Loucy (cell line): ENCODE data around the gene ATF6.

Source experiments
- H2AFZ ChIP-seq: fragments of 200-600 bp; sonication (generic); 2 replicates; pipeline ENCODE4 v1.6.0; 2016; ENCODE audit warnings: antibody characterized with exemption, mild to moderate bottlenecking, low read length, moderate library complexity
- H3F3A ChIP-seq: fragments of 200-600 bp; 2 replicates; pipeline ENCODE4 v1.6.0; 2016; ENCODE audit warnings: antibody characterized with exemption, low read depth, mild to moderate bottlenecking
- H3K27me3 ChIP-seq: fragments of 200-600 bp; sonication (generic); 2 replicates; pipeline ENCODE4 v1.6.1; 2014; ENCODE audit warnings: low read length, mild to moderate bottlenecking; ENCODE audit not compliant: insufficient read depth, poor library complexity, severe bottlenecking
- H3K36me3 ChIP-seq: fragments of 200-600 bp; sonication (generic); 2 replicates; pipeline ENCODE4 v1.6.1; 2016; ENCODE audit warnings: low read length; ENCODE audit not compliant: insufficient read depth
- H3K4me1 ChIP-seq: fragments of 200-600 bp; sonication (generic); 2 replicates; pipeline ENCODE4 v1.5.1; 2014; ENCODE audit warnings: low read length, mild to moderate bottlenecking; ENCODE audit not compliant: insufficient read depth, poor library complexity, severe bottlenecking
- H3K4me2 ChIP-seq: fragments of 200-600 bp; sonication (generic); 2 replicates; pipeline ENCODE4 v1.6.0; 2014; ENCODE audit warnings: antibody characterized with exemption, low read length, low read depth, mild to moderate bottlenecking; ENCODE audit not compliant: poor library complexity, severe bottlenecking
- H3K4me3 ChIP-seq: fragments of 200-600 bp; sonication (generic); 2 replicates; pipeline ENCODE4 v1.5.1; 2014; ENCODE audit warnings: low read length, mild to moderate bottlenecking, mixed read lengths; ENCODE audit not compliant: poor library complexity, severe bottlenecking
- H3K79me2 ChIP-seq: fragments of 200-600 bp; sonication (generic); 2 replicates; pipeline ENCODE4 v1.6.1; 2014; ENCODE audit warnings: low read length; ENCODE audit not compliant: insufficient read depth
- H3K9ac ChIP-seq: fragments of 200-600 bp; sonication (generic); 2 replicates; pipeline ENCODE4 v1.6.0; 2014; ENCODE audit warnings: mild to moderate bottlenecking, low read depth, low read length, moderate library complexity; ENCODE audit not compliant: poor library complexity, severe bottlenecking
- H3K9me2 ChIP-seq: fragments of 200-600 bp; sonication (generic); replicated peaks from 2 replicates; pipeline ENCODE4 v1.6.1; 2016; ENCODE audit warnings: low read depth, low read length, mixed read lengths
- H3K9me3 ChIP-seq: fragments of 200-600 bp; sonication (generic); 2 replicates; pipeline ENCODE4 v1.6.1; 2014; ENCODE audit warnings: mild to moderate bottlenecking, antibody characterized with exemption, low read length, low read depth; ENCODE audit not compliant: insufficient read depth
- H4K20me1 ChIP-seq: fragments of 200-600 bp; sonication (generic); 2 replicates; pipeline ENCODE4 v1.6.0; 2014; ENCODE audit warnings: antibody characterized with exemption, low read length, mild to moderate bottlenecking; ENCODE audit not compliant: insufficient read depth, poor library complexity, severe bottlenecking
- EZH2phosphoT487 ChIP-seq: fragments of 200-600 bp; IDR thresholded peaks from 2 replicates; pipeline ENCODE4 v1.6.1; 2018; ENCODE audit warnings: antibody characterized with exemption, mild to moderate bottlenecking, moderate library complexity, borderline replicate concordance
- TF ChIP-seq, protein P1 (sequence below): fragments of 200-600 bp; sonication (generic); conservative IDR thresholded peaks from 2 replicates; pipeline ENCODE4 v1.5.1; 2014; ENCODE audit warnings: mild to moderate bottlenecking, antibody characterized with exemption, low read length

The ATF6 gene

DNA sequence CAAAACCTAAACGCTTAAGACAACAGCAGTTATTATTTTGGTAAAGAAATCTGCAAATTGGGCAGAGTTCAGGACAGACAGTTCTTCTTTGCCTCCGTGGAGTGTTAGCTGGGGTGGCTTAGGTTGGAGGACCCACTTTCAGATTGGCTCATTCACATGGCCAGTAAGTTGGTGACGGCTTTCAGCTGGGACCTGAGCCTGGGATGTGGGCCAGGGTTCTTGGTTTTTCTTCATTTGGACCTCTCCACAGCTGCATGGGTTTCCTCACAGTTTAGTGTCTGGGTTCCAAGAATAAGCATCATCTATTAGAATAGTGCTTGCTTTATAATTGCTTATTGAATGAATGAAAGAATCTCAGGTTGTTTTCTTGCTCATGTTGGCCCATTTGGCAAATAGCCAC is 72.2 kb downstream of the ATF6 start:
- no peak overlapping the region for H2AFZ ChIP-seq
- TF ChIP-seq EZH2phosphoT487: no peak
- TF ChIP-seq, protein P1, sequence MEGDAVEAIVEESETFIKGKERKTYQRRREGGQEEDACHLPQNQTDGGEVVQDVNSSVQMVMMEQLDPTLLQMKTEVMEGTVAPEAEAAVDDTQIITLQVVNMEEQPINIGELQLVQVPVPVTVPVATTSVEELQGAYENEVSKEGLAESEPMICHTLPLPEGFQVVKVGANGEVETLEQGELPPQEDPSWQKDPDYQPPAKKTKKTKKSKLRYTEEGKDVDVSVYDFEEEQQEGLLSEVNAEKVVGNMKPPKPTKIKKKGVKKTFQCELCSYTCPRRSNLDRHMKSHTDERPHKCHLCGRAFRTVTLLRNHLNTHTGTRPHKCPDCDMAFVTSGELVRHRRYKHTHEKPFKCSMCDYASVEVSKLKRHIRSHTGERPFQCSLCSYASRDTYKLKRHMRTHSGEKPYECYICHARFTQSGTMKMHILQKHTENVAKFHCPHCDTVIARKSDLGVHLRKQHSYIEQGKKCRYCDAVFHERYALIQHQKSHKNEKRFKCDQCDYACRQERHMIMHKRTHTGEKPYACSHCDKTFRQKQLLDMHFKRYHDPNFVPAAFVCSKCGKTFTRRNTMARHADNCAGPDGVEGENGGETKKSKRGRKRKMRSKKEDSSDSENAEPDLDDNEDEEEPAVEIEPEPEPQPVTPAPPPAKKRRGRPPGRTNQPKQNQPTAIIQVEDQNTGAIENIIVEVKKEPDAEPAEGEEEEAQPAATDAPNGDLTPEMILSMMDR: no peak
- no peak overlapping the region for H3K9ac ChIP-seq
- H3K79me2 ChIP-seq: 0 out of 2 replicates have a peak, but pooled peaks cover 5% of the 10 kb centered on the region
- no peak overlapping the region for H3K4me2 ChIP-seq
- no peaks in the 10 kb centered on the region for H3K9me2 ChIP-seq
- peaks cover 36% of the 10 kb centered on the region for H3K36me3 ChIP-seq
- no peak overlapping the region for H3K4me3 ChIP-seq
- 0 out of 2 replicates have a peak, but pooled peaks cover 3% of the 10 kb centered on the region for H3K9me3 ChIP-seq
- H3F3A ChIP-seq: no peaks in the 10 kb centered on the region
- H4K20me1 ChIP-seq: no peaks in the 10 kb centered on the region
- H3K4me1 ChIP-seq: peaks cover 23% of the 10 kb centered on the region
- no peaks in the 10 kb centered on the region for H3K27me3 ChIP-seq

DNA sequence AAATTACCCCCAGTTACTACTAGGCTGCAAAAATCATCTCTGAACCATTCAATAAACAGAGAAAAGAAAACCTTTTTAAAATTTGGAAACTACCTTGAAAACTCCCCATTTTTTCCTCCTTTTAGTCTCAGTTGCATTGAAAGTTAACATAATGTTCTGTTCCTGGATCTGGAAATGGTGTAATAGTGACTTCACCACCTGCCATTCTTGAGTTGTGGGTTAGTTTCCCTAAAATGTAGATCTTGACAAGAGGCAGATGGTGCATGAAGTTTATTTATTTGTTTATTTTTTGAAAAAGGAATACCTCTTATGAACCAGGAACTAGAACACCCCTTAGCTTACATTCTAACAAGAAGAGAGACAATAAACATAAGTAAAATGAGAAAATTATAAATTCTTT is 72.8 kb downstream of the ATF6 start:
- Histone ChIP-seq H3K27me3 (no peaks in the 10 kb centered on the region), H3K4me3 (no peak overlapping the region), H4K20me1 (no peaks in the 10 kb centered on the region), H3K9me2 (no peaks in the 10 kb centered on the region), H3F3A (no peaks in the 10 kb centered on the region), H3K9ac (no peak overlapping the region), H3K4me1 (peaks cover 28% of the 10 kb centered on the region), H2AFZ (no peak overlapping the region), H3K79me2 (0 out of 2 replicates have a peak, but pooled peaks cover 5% of the 10 kb centered on the region), H3K4me2 (no peak overlapping the region), H3K9me3 (0 out of 2 replicates have a peak, but pooled peaks cover 3% of the 10 kb centered on the region), H3K36me3 (peaks cover 41% of the 10 kb centered on the region)
- no peak for TF ChIP-seq EZH2phosphoT487
- TF ChIP-seq, protein P1: no peak

DNA sequence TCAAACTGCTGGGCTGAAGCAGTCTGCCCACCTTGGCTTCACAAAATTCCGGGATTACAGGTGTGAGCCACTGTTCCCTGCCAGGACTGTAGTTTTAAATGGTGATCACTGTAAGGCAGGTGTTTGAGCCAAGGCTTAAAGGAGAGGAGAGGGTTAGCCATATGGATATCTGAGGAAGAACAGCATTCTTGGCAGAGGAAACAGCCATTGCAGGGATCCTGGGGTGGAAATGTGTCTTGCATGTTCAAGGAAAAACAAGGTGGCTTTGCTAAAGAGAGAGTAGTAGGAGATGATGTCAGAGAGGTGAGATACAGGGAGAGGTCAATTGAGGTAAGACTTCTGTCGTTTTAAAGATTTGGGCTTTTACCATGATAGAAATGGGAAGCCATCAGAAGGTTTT is 73.5 kb downstream of the ATF6 start:
- H3K4me1 ChIP-seq: peaks cover 28% of the 10 kb centered on the region
- no peaks in the 10 kb centered on the region for H4K20me1 ChIP-seq
- no peak overlapping the region for H2AFZ ChIP-seq
- H3K9me2 ChIP-seq: no peaks in the 10 kb centered on the region
- no peaks in the 10 kb centered on the region for H3K27me3 ChIP-seq
- no peak overlapping the region for H3K4me3 ChIP-seq
- no peak overlapping the region for H3K4me2 ChIP-seq
- no peak for TF ChIP-seq EZH2phosphoT487
- TF ChIP-seq, protein P1: no peak
- 0 out of 2 replicates have a peak, but pooled peaks cover 3% of the 10 kb centered on the region for H3K9me3 ChIP-seq
- H3K79me2 ChIP-seq: 0 out of 2 replicates have a peak, but pooled peaks cover 9% of the 10 kb centered on the region
- H3K9ac ChIP-seq: no peak overlapping the region
- H3K36me3 ChIP-seq: peaks cover 43% of the 10 kb centered on the region
- no peaks in the 10 kb centered on the region for H3F3A ChIP-seq
